ENCODE measurements around the gene ASS1.

The ASS1 gene

DNA sequence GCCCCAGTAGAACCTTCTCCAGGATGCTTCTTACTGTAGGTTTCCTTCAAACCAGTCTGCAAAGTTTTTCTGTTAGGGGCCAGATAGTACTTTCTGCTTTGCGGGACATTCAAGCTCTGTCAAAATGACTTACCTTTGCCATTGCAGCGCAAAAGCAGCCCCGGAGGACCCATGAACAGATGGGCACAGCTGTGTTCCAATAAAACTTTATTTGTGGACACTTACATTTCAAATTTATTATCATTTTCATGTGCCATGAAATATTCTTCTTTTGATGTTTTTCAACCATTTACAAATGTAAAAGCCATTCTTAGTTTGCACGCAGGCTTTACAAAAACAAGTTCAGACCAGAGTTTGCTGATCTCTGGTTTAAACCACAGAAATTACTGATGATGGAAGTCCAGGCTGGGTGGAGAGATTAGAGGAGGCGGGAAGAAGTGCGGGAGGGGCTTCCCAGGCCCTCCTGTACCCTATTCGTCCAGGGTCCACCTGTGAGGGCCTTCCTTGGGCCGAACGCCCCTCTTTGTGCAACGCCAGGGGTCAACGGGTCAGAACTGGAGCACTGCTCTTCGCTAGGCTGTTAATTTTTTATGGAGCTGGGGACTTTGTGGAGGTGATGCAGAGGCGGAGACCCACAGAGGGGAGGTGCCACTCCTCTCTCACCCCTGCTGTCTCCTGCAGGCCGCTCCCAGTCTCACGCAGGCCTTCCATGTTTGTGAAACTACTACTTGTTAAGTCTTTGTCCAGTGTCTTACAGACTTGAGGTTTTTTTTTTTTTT is 7.6 kb upstream of the ASS1 start:
- DNase-seq = no peak

DNA sequence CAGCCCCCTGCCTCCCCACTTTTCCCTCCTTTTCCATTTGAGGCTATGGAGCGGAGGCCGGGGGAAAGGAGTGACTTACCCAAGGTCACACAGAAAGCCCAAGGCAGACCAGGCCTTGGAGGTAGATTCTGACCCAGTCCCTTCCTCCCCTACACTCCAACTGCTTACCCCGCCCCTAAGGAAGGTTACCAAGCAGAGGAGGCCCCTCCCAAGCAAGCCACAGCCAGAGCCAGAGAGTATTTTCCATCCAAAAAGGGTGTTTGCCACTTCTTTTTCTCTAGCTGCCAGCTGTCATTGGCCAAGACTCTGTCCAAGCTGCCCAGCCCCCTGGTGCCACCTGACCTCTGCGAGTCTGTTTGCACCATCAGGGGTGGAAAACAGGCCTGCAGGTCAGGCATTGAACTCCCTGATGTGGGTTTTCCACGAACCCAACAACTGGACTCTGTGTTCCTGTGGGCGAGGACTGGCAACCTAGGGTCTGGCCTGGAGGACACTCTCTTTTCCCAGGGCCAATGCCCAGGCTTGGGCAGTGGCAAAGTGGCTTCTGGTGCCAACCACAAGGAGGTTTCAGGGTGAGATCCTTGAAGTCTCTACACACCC is 6.3 kb upstream of the ASS1 start:
- no peak for DNase-seq

DNA sequence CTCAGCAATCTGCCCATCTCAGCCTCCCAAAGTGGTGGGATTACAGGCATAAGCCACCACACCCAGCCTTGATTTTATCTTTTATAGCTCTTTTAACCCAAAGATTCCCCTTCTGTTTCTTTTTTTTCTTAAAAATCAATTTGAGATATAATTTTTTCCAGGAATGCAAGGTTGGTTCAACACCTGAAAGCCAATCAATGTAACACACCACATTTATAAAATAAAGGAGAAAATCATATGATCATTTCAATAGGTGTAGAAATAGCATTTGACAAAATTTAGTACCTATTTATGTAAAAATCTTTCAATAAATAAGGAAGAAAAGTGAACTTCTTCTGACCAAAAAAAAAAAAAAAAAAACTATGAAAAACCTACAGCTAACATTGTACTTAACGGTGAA is 3.7 kb upstream of the ASS1 start:
- no peak for DNase-seq

DNA sequence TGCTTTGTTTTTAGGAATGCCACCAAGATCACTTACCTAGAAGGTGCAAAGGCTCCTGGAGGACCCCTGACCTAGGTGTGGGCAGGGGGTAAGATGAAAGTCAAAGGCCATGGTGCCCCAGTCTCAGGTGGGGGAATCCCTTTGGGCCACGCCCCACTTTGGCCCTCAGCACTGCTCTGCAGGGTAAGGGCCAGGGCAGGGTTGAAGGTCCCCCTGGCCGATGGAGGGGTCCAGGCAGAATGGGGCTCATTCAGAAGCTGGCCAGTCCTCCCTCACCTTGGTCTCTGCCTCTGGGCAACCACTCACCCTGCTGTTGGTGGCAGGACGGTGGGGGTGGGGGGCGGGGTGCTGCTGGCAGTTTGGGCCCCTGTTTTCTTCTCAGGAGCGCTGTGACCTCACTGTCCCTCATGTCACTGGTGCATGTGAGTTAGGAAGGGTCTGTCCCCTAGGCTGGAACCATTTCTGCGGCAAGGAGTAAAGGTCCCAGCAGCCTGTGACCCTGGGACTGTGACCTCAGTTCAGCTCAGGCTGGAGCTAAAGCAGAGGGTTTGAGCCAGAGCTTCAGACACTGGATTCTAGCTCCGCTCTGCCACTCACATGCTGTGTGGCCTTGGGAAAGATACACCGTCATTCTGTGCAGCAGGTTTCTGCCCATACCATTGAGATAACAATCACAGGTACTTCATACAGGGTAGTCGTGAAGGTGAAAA is 1.9 kb upstream of the ASS1 start:
- DNase-seq = no peak

DNA sequence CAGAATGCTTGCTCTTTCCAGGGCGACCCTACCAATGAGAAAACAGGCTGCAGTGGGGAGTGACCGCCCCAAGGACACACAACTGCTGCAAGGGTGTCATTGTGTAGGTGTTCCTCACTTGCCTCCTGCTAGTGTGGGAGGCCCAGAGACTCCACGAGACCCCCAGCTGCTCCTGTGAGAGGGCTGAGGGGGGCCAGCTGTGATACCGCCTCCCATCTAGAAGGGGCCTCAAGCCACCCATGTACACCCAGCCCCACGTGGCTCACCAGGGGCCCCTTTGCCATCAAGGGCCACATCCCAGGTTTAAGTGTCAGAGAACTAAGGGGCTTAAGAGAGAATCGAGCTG is 1.3 kb upstream of the ASS1 start:
- DNase-seq = no peak

DNA sequence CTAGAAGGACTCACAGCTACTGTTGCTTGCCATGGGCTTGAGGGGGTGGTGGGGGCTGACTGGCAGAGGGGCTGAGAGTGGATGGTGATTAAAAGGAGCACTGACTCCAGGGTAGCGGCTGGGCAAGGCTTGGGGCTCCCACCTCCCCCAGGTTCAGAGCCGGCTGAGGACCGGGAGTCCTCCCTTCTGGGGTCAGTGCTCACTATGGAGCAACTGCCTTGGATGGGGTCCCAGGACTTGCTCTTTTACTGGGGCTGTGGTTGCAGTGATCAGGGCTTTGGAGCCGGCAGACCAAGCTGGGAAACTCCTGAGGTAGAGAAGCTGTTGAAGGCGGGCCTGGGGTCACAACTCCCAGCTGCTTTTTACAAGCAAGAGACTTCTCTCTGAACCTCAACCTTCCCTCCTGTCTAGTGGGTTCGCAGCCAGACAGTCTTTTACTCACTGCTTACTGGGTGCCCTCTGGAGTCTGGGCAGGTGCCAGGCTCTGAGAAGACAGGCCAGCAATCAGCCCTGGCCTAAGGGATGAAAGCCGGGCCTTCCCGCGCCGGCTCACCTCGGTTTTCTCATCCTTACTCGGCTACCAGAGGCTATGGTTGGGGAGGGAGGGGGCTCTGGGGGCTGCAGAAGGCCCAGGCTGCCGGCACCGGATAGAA is 795 bp upstream of the ASS1 start:
- DNase-seq = no peak

DNA sequence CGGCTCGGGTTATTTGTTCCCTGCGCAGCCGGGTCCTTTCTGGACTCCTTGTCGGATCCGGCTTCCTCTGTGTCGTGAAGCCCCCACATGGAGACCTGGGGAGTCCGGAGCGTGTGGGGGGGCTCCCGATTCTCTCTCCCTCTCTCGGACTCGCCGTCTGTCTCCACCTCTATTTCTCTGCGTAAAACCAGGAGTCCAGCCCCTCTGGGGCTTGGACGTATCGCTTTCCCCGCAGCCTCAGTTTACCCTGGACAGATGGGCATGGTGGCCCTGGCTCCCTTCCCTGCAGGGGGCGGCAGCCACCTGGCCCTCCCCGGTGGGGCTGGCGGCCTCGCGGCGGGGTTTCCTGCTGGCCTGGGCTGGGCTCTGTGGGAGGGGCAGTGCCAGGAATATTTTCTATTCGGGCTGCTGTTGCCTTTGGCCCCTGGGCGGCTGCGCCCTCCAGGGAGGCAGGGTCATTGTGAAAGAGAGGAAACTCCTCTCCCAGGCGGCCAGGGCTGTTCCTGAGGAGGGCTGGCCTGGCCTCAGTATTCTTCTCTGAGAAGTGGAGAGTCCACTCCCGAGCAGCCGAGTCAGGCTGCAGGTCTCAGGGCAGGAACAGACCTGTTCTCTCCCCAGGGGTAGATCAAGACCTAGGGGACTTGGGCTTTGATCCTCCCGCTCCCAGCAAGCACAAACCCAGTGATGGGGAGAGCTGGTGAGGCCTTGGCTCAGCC is 665 bp downstream of the ASS1 start:
- no peak for DNase-seq

DNA sequence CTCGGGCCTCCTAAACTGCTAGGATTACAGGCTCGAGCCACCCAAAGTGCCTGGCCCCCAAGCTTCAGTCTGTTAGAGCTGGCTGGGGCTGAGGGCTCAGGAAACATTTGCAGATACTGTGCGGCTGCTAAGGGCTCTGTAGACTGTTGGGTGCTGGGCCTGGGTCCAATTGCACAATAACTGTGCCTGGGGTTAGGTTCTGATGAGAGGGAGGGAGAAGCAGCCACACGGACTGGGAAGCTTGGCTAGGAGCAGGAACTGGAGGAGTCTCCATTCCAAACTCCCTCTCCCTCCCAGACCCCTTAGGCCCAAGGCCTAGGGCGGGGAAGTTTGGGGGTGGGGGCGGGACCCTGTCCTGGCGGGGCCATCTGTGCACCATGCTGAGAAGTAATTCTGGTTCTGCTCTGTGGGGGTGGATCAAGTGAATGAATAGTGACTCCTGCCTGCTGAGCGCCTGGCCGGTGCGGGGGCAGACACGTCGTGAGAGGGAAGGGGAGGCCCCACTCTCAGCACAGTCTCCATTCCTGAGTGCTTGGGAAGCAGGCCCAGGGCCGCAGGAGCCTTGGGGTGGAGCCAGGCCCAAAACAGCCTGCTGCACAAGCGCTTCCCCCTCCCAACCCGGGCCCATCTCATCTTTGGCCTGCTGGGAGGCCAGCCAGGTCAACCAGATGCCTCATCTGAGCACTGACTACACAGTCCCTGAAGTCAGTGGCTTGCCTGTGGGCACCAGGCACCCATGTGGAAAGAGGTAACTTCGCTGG is 1.5 kb downstream of the ASS1 start:
- DNase-seq = no peak

DNA sequence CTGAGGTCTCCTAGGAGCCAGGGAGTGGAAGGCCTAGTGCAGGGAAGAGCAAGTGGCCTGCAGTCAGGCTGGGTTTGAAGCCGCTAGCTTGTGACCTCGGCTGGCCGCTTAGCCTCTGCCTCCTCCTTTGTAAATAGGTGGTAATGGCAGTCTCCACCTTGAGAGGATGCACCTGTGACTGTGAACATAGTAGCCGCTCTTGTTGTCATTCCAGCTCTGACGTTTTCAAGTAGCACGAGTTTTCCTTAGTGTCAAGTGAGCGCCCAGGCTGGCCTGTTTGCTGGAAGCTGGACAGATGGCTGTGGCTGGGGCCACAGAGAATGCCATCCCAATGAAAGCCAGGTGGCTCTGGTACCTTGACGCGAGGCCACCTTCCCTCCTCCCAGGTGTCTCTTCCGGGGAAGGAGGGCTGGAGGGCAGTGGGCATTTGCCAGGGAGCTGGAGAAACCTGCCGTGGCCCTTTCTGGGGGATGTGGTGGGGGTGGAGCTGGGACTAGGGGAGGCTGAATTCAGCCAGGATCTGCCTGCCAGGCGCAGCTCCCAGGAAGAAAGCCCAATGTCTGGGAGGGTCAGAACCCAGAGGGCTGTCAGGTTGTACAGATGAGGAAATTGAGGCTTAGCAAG is 2.5 kb downstream of the ASS1 start:
- no peak for DNase-seq

DNA sequence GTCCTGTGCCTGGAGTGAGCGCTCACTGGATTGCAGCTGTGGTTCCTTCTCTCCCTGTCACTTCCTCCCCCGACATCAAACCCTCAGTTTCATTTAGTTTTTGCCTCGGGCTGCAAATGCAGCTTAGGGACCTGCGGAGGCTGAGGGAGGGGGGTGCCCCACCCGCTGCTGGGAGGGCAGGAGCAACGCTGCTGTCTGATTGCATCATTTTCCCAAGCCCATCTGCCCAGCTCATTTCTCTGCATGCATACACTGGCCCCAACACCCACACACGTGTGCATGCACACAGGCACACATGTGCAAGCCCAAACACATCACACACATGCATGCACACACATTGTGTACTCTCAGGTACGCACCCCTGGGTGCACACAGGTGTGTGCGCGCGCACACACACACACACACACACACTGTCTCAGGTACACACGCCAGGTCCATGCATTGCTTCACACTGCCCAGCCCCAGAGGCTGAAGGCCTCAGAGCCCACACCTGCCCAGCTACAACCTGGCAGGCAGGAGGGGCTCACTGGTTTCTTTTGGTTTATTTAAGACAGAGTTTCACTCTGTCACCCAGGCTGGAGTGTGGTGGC is 3.4 kb downstream of the ASS1 start:
- no peak for DNase-seq

DNA sequence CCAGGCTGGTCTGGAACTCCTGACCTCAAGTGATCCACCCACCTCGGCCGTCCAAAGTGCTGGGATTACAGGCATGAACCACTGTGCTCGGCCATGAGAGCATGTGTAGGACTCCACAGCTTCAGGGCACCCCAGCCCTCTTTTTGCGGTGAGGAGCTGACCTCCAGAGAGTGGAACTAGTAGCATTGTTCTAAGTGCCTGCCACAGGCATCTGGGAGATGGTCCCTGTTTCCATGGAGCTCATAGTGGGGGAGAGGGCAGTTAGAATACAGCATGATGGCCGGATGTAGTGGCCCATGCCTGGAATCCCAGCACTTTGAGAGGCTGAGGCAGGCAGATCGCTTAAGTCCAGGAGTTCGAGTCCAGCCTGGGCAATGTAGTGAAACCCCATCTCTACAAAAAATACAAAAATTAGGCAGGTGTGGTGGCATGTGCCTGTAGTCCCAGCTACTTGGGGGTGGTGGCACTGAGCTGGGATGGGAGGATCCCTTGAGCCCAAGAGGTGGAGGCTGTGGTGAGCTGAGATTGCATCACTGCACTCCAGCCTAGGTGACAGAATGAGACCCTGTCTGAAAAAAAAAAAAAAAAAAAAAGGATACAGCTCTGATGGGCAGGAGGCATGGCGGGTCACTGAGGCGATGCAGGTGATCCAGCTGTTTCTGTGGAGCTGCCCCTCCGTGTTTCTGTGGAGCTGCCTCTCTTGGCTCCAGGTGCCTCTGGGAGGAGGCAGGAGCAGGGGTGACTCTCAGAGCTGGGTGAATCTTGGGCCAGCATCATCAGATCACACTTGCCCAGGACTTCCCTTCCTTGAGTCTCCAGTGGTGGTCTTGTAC is 4.2 kb downstream of the ASS1 start:
- no peak for DNase-seq

DNA sequence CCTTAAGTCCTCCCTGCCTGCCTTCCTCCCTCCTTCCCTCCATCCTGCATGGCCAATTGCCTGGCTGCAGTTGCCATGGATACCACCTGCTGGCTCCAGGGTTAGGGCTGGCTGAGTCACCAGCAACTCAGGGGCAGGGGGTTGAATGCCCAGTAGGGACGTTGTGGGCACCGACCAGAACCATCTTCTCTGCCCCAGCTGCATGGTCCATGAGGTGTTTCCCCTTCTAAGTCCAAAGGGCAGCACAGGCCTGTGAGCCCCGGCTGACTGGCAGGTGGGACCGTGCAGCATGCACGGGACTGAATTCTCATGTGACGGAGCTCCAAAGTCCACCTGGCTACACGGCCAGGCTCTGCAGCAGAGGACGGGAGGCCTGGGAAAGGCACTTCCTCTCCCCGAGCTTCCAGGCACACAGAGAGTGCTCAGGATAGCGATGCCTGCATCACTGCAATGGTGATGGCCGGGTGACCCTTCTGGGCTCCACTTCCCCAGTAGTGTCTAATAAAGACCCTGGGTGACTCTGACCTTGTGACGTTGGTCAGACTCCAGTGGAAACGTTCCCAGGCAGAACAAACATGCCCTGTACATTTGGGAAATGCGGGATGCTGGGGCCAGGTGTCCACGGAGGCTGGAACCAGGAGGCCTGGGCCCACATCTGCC is 5.7 kb downstream of the ASS1 start:
- DNase-seq = no peak

DNA sequence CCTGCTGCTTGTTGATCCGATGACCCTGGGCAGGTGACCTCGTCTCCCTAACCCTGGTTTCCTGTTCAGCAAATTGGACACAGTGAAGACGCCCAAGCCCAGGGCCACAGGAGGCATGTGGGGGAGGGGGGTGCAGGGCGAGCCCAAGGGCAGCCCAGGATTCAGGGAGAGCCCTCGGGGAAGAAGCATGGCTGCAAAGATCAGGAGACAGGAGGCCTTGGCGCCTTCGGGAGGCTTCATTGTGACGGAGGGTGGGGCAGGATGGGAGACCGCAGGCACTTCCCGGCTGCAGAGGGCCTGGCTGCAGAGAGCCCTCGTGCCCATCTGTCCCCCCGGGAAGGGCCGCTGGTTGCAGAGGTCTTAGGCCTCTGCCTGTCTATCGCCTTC is 6.2 kb downstream of the ASS1 start:
- no peak for DNase-seq

DNA sequence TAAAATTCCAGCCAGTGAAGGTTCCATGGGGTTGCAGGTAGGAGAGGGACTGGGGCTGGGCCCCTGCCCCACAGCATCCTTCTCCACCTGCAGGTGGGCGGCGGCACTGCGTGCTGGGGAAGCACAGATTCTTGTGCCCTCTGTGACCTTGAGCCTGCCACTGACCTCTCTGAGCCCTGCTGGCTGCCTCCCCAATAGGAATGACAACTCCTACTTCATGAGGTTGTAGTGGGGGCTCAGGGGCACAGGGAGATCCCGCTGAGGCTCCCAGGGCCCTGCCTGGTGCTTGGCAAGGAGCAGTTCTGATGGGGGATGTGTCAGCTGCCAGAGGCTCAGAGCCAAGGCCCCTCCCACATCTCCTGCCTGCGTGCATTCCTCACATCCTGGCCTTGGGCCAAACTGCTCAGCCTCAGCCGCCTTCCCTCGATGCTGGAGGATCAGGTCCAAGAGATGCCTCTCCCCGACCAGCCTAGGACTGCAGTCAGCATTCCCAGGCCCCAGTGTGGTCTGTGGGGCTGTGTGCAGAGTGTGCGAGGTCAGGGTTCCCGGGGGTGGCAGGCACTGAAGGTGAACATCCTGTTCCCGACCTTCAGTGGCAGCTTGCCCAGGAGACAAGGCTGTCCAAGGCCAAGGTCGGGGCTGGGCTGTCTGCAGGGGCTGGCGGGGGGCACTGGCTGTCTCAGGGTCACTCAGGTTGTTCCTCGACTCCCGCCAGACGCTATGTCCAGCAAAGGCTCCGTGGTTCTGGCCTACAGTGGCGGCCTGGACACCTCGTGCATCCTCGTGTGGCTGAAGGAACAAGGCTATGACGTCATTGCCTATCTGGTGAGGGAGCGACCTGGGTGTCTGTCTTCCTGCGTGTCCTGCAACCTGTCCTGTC is 7.0 kb downstream of the ASS1 start:
- no peak for DNase-seq

DNA sequence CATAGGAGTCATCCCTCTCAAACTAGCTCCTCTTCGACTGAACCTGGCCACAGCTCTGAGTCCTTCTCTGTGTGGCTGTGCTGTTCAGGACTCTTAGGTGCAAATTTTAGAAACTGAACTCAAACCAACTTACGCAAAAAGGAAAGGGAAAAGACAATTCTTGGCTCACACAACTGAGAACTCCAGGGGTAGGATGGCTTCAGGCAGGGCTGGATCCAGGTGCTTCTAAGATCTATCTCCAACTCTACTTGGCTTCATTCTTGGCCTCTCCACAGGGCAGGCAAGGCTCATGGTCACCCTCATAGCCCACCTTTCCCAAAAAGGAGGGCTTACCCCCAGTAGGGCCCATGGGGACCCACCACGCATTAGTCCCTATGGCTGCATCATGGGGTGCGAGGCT is 8.1 kb downstream of the ASS1 start:
- no peak for DNase-seq

DNA sequence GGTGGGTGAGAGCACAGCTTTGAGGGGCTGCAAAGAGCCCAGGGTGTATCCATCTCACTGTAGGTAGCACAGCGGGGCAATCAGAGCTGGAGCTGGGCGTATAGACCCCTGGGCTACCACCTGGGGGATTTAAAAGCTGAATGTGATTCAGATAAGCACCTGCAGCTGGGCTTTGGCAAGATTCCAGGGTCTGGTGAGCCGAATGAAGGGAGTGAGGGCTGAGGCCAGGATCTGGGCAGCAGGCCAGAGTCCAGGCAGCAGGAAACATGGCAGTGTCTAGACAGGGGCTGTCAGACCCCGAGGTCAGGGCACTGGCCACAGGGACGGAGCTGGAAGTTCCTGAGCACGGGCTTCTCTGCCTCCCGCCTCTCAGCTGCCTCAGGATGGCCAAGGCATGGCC is 8.7 kb downstream of the ASS1 start:
- DNase-seq = no peak

DNA sequence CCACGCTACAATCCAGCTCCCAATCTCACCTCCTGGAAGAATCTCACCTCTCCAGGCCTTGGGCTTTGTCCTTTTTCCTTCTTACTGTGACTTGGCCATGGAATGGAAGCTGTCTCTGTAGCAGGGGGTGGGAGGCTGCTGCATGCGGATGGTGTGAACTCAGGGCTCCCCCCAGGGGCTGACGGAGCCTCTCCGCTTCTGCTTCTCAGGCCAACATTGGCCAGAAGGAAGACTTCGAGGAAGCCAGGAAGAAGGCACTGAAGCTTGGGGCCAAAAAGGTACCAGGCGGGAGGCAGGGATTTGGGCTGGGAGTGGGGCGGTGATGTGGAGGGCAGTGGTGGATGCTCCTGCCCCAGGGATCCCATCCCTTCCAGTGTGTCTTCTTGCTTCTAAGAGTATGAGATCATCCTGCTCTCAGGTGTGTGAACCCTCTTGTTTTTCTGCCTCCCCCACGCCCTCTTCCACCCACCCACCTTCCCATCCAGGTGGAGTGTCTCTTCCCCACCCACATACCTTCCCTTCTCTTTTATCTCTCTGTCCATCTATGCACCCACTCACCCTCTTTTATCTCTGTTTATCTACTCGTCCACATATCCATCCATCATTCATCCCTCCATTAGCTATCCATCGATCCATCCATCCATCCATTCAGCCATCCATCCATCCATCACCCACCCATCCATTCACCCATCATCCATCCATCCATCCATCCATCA is 9.5 kb downstream of the ASS1 start:
- DNase-seq = no peak

DNA sequence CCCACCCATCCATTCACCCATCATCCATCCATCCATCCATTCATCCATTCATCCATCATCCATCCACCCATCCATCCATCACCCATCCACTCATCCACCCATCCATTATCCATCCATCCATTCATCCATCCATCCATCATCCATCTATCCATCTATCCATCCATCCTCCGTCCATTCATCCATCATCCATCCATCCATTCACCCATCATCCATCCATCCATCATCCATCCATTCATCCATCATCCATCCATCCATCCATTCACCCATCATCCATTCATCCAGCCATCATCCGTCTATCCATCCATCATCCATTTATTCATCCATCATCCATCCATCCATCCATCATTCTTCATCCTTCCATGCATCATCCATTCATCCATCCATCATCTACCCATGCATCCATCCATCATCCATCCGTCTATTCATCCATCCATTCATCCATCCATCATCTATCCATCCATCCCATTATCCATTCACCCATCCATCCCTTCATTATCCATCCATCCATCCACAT is 10.1 kb downstream of the ASS1 start:
- DNase-seq = no peak
